ENCODE data around the gene CCNB2. TPM values are rescaled to one million over a fixed set of nuclear protein-coding genes. Genes with fewer than 3 reads are reported as not detected.

CCNB2 gene
- total RNA-seq, 4 donors from 2014 or later: 1.6 TPM; not detected in 3

DNA sequence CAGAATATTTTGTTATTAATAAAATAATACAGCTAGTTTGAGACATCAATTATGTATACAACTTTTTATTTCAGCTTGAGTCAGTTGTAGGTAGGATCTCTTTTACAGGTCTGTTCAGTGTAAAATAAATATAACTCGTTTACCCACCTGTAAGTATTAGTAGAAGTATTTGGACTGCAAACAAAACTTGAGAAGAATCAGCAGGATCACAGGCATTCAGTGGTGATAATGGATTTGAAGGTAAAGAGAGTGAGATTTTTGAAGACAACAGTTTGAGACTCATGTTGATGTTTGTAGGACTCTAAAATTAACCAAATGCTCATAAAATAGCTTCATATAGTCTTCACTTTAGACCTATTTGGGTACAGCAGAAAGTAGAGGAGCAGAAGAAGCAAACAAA lies 35.5 kb upstream of the CCNB2 start:
- H3K36me3 ChIP-seq: peaks cover 26 to 83% (median 65%) of the 10 kb centered on the region in 4 donors
- no peak overlapping the region for H3K27ac ChIP-seq (replicated peaks in 1 of 4)
- intact Hi-C loops (cut with DNase I): no loop called here
- H3K4me3 ChIP-seq: no peak overlapping the region
- WGBS: 92% methylated on average over 1 of the region's 1 CpG
- H3K9me3 ChIP-seq: no peaks in the 10 kb centered on the region
- no peaks in the 10 kb centered on the region for H3K27me3 ChIP-seq
- TF ChIP-seq POLR2A (IDR thresholded peaks at IDR 0.05; ENCODE audit: low read depth): no peak
- TF ChIP-seq, protein P1, sequence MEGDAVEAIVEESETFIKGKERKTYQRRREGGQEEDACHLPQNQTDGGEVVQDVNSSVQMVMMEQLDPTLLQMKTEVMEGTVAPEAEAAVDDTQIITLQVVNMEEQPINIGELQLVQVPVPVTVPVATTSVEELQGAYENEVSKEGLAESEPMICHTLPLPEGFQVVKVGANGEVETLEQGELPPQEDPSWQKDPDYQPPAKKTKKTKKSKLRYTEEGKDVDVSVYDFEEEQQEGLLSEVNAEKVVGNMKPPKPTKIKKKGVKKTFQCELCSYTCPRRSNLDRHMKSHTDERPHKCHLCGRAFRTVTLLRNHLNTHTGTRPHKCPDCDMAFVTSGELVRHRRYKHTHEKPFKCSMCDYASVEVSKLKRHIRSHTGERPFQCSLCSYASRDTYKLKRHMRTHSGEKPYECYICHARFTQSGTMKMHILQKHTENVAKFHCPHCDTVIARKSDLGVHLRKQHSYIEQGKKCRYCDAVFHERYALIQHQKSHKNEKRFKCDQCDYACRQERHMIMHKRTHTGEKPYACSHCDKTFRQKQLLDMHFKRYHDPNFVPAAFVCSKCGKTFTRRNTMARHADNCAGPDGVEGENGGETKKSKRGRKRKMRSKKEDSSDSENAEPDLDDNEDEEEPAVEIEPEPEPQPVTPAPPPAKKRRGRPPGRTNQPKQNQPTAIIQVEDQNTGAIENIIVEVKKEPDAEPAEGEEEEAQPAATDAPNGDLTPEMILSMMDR (IDR thresholded peaks at IDR 0.05): no peak
- TF ChIP-seq EP300 (IDR thresholded peaks at IDR 0.05): no peak
- TF ChIP-seq POLR2AphosphoS5 (IDR thresholded peaks at IDR 0.05): no peak
- DNase-seq (ENCODE audit: extremely low spot score): no peak
- H3K4me1 ChIP-seq: no peaks in the 10 kb centered on the region

DNA sequence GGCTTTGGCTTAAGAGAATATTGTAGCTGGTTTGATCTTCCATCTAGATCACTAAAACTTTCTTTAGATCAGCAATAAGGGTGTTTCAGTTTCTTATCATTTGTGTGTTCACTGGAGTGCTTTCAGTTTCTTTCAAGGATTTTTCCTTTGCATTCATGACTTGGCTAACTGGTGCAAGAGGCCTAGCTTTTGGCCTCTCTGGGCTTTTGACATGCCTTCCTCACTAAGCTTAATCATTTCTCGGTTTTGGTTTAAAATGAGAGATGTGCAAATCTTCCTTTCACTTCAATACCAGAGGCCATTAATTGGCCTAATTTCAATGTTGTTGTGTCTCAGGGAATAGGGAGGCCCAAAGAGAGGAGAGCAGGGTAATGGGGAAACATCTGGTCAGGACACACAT lies 30.3 kb upstream of the CCNB2 start:
- DNase-seq (ENCODE audit: extremely low spot score): no peak
- intact Hi-C loops (cut with DNase I): no loop called here

DNA sequence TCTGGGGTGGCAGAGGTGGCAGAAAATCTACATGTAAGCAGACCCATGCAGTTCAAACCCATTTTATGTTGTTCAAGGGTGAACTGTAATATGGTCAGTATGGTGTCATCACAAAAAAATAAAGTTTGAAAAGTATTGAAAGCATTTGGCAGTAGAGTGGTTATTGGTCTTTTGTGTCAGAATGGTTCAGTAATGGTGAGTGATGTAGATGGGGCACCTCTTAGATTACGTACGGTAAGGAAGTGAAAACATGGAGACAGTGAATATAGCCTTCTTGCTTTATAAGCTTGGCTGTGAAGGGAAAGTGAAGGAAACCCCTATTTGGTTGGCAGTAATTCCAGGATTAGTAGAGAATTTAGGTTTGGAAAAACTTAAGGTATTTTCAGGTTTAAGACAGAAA lies 17.2 kb upstream of the CCNB2 start:
- 97% methylated on average over 2 of the region's 2 CpGs for WGBS
- no peaks in the 10 kb centered on the region for H3K4me1 ChIP-seq
- H3K9me3 ChIP-seq: no peaks in the 10 kb centered on the region
- DNase-seq (ENCODE audit: extremely low spot score): no peak
- intact Hi-C loops (cut with DNase I): no loop called here
- no peak overlapping the region for H3K4me3 ChIP-seq
- no peak for TF ChIP-seq POLR2A (IDR thresholded peaks at IDR 0.05; ENCODE audit: low read depth)
- TF ChIP-seq, protein P1 (IDR thresholded peaks at IDR 0.05): no peak
- no peak for TF ChIP-seq POLR2AphosphoS5 (IDR thresholded peaks at IDR 0.05)
- TF ChIP-seq EP300 (IDR thresholded peaks at IDR 0.05): no peak
- peaks cover 17 to 91% (median 60%) of the 10 kb centered on the region in 4 donors for H3K36me3 ChIP-seq
- no peaks in the 10 kb centered on the region for H3K27me3 ChIP-seq
- no peak overlapping the region for H3K27ac ChIP-seq (replicated peaks in 1 of 4)

More for the DNA sequence above, 30.3 kb upstream of the CCNB2 start:
- Histone ChIP-seq H3K4me3 (no peak overlapping the region), H3K9me3 (no peaks in the 10 kb centered on the region), H3K27ac (replicated peaks in 1 of 4) (no peak overlapping the region), H3K36me3 (peaks cover 13 to 67% (median 42%) of the 10 kb centered on the region in 4 donors), H3K27me3 (no peaks in the 10 kb centered on the region), H3K4me1 (no peaks in the 10 kb centered on the region)
- TF ChIP-seq POLR2AphosphoS5 (IDR thresholded peaks at IDR 0.05) (no peak), EP300 (IDR thresholded peaks at IDR 0.05) (no peak), POLR2A (IDR thresholded peaks at IDR 0.05; ENCODE audit: low read depth) (no peak)
- TF ChIP-seq, protein P1 (IDR thresholded peaks at IDR 0.05): no peak
- 92% methylated on average over 1 of the region's 1 CpG for WGBS

DNA sequence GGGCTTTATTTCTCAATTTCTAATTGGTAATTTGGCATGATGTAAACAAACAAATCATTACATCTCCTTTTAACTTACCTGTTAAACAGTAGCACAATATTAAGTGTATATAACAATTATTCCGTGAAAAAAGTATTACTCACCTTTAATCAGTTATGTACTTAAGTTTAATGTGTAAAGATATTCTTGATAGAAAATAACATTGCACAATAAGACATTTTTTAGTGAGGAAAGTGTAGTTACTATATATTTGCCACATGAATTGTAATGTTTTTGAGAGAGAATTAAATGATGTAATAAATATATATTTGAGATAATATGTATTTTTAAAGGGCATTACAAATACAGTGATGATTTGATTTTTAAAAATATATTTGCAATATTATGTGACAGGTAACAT lies 10.9 kb upstream of the CCNB2 start:
- TF ChIP-seq POLR2A (IDR thresholded peaks at IDR 0.05; ENCODE audit: low read depth): no peak
- no peak for TF ChIP-seq POLR2AphosphoS5 (IDR thresholded peaks at IDR 0.05)
- TF ChIP-seq, protein P1 (IDR thresholded peaks at IDR 0.05): no peak
- no peak for TF ChIP-seq EP300 (IDR thresholded peaks at IDR 0.05)
- 100% methylated on average over 1 of the region's 1 CpG for WGBS
- intact Hi-C loops (cut with DNase I): no loop called here

DNA sequence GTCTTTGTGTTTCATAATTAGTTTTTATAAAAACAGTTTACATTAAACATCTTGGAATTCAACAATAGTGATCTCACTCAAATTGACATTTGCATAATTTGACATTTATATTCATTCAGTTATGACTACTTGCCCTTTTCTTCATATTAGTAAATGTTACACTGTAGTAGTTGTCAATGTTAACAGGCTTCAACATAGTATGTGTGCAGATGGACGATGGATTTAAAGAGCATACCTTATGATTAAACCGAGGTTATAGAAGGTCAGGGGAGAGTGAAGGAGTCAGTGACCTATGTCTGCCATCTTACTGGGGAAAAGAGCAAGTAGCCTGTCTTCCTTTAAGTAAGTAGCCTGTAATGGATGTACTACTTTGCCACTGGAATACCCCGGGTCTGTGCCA lies 8.5 kb upstream of the CCNB2 start:
- Histone ChIP-seq H3K27ac (replicated peaks in 1 of 4) (no peak overlapping the region), H3K4me3 (no peak overlapping the region), H3K9me3 (no peaks in the 10 kb centered on the region), H3K36me3 (peaks cover 16 to 76% (median 57%) of the 10 kb centered on the region in 4 donors), H3K27me3 (no peaks in the 10 kb centered on the region), H3K4me1 (no peaks in the 10 kb centered on the region)
- TF ChIP-seq POLR2AphosphoS5 (IDR thresholded peaks at IDR 0.05) (no peak), POLR2A (IDR thresholded peaks at IDR 0.05; ENCODE audit: low read depth) (no peak), EP300 (IDR thresholded peaks at IDR 0.05) (no peak)
- TF ChIP-seq, protein P1 (IDR thresholded peaks at IDR 0.05): no peak
- intact Hi-C loops (cut with DNase I): no loop called here
- 87% methylated on average over 3 of the region's 3 CpGs for WGBS
- DNase-seq (ENCODE audit: extremely low spot score): no peak

More for the DNA sequence above, 10.9 kb upstream of the CCNB2 start:
- peaks cover 23 to 89% (median 63%) of the 10 kb centered on the region in 4 donors for H3K36me3 ChIP-seq
- no peak for DNase-seq (ENCODE audit: extremely low spot score)
- no peak overlapping the region for H3K4me3 ChIP-seq
- no peaks in the 10 kb centered on the region for H3K4me1 ChIP-seq
- no peaks in the 10 kb centered on the region for H3K27me3 ChIP-seq
- H3K9me3 ChIP-seq: no peaks in the 10 kb centered on the region
- H3K27ac ChIP-seq (replicated peaks in 1 of 4): no peak overlapping the region

Measured in esophagus muscularis mucosa (tissue), 4 donors.